Kidney epithelial cell (primary cell): Measurements from ENCODE around the gene CLIC4. TPM values are rescaled to one million over a fixed set of nuclear protein-coding genes. Genes with fewer than 3 reads are reported as not detected.
A peak's percentile ranks its signal among the peaks of the same experiment; 100 is the strongest.
"Not testable (repeated sequence)": the region's sequence is repeated elsewhere in the genome, so short reads cannot be mapped to it uniquely, and the experiment has no call there.

Experiments used
- DNase-seq: peaks from one replicate; pipeline ENCODE4 v3.0.0-alpha.2; 2010; ENCODE audit warnings: low read depth
- H3K27me3 ChIP-seq: 2 replicates; pipeline ENCODE4 v1.6.0; 2011; ENCODE audit warnings: low read length; ENCODE audit not compliant: control insufficient read depth, insufficient read depth
- H3K36me3 ChIP-seq: 2 replicates; pipeline ENCODE4 v1.5.1; 2011; ENCODE audit warnings: low read length; ENCODE audit not compliant: control insufficient read depth, insufficient read depth
- H3K4me3 ChIP-seq: 2 replicates; pipeline ENCODE4 v1.5.1; 2011; ENCODE audit warnings: low read depth, mild to moderate bottlenecking, control low read depth, low read length
- CTCF ChIP-seq: IDR thresholded peaks from 2 replicates; pipeline ENCODE4 v1.5.1; 2011; ENCODE audit warnings: mild to moderate bottlenecking, moderate library complexity, low read length, control low read depth, inconsistent platforms; ENCODE audit not compliant: insufficient read depth, poor library complexity, severe bottlenecking
- total RNA-seq: library from RNA; depleted of rRNA; stranded (reverse); fragments of >200 nt; gene quantifications from 2 replicates; pipeline ENCODE4 v1.2.3, GENCODE V29; 2015

The CLIC4 gene
- 224 and 227 TPM in 2 replicates for total RNA-seq

GRCh38 chr1:24744911-24745710 is at the start of gene CLIC4:
Gene CLIC4 (plus strand): TSS chr1:24745447. CDS start chr1:24745554, 107 bp downstream.
- peak within 1 kb of the TSS; percentile 81 for H3K4me3 ChIP-seq
- H3K27me3 ChIP-seq: no peaks in the 10 kb centered on the region
- DNase-seq: peak; percentile 89
- H3K36me3 ChIP-seq: no peaks in the 10 kb centered on the region
- TF ChIP-seq CTCF: peak; percentile 45

- no peak for DNase-seq
- Histone ChIP-seq H3K4me3 (no peak overlapping the region), H3K36me3 (no peaks in the 10 kb centered on the region), H3K27me3 (no peaks in the 10 kb centered on the region)
- no peak for TF ChIP-seq CTCF
Measured at GRCh38 chr1:24696041-24696755, 49.0 kb upstream of the CLIC4 start.

- no peaks in the 10 kb centered on the region for H3K27me3 ChIP-seq
- H3K36me3 ChIP-seq: no peaks in the 10 kb centered on the region
- no peak for TF ChIP-seq CTCF
- DNase-seq: no peak
- H3K4me3 ChIP-seq: no peak overlapping the region
Measured at GRCh38 chr1:24696756-24697330, 48.4 kb upstream of the CLIC4 start.

- H3K4me3 ChIP-seq, H3K27me3 ChIP-seq, H3K36me3 ChIP-seq, DNase-seq: not testable (repeated sequence)
Measured at GRCh38 chr1:24697453-24698001, 47.7 kb upstream of the CLIC4 start.

- H3K4me3 ChIP-seq, H3K36me3 ChIP-seq, DNase-seq: not testable (repeated sequence)
Measured at GRCh38 chr1:24698326-24698725, 46.9 kb upstream of the CLIC4 start.

GRCh38 chr1:24699628-24700027 is 45.6 kb upstream of the CLIC4 start:
- H3K4me3 ChIP-seq: no peak overlapping the region
- no peak for DNase-seq

More at GRCh38 chr1:24698326-24698725, 46.9 kb upstream of the CLIC4 start:
- H3K27me3 ChIP-seq: not testable (repeated sequence)

More at GRCh38 chr1:24699628-24700027, 45.6 kb upstream of the CLIC4 start:
- no peak for TF ChIP-seq CTCF
- H3K27me3 ChIP-seq: no peaks in the 10 kb centered on the region
- no peaks in the 10 kb centered on the region for H3K36me3 ChIP-seq
